Articular chondrocyte of knee joint (primary cell): ENCODE results near the gene GLS2. TPM values are rescaled to one million over a fixed set of nuclear protein-coding genes. Genes with fewer than 3 reads are reported as not detected.

Source experiments
- total RNA-seq: library from RNA; depleted of rRNA; stranded (reverse); fragments of >200 nt; gene quantifications from 2 replicates; pipeline ENCODE4 v1.2.3, GENCODE V29; 2012

GLS2 gene
- total RNA-seq: not detected in 2 replicates

DNA sequence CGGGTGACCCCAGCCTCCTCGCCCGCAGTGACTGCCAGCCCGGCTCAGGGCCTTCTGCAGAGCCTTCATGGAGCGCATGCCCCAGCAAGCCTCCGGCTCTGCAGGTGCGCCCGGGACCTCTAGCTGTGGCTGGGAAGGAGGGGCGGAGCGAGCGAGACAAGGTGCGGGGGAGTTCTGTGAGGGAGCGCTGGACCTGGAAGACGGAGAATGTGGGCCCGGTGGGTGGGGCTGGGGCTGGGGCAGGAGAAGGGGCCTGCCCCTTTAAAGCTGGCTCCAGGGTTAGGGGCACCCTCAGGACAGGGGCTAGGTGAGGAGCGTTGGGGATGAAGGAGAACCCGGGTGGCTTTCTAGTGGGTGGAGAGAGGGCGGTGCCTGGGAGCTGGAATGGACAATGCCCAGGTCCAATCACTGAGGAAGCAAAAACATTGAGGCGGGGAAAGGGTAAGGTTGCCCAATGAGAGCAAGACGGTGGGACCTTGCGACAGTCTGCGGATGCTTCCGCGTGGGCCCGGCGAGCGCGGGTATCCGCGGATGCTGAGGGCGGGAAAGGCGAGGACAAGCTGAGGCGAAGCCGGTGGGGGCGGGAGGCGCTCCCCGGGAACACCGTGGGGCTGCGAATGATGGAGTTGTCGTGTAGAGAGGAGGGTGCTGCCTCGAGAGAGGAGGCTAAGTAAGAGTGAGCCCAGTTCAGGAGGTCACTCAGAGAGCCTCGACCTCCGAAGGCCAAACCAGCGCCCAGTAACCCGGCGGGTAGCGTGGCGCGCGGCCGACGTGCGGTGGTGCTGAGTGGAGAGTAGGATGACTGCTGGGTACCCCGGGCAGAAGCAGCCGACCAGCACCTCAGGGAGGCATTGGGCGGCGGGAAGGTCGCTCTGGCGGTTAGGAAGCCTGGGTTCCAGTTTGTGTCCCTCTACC, at the start of gene GLS2:
Gene GLS2 (minus strand): TSS at position 121 of the 915 bp plus-strand sequence. CDS start 43 bp downstream, at position 78.

GRCh38 chr12:56521590-56522371, 33.8 kb upstream of the GLS2 start, which contains the start of gene RBMS2:
Gene RBMS2 (plus strand): TSS chr12:56521820. CDS start chr12:56522024, 204 bp downstream.

GRCh38 chr12:56468216-56469006, 19.6 kb downstream of the GLS2 start, which contains the start of gene SPRYD4:
Gene SPRYD4 (plus strand): TSS chr12:56468578. CDS start chr12:56468592, 14 bp downstream.

DNA sequence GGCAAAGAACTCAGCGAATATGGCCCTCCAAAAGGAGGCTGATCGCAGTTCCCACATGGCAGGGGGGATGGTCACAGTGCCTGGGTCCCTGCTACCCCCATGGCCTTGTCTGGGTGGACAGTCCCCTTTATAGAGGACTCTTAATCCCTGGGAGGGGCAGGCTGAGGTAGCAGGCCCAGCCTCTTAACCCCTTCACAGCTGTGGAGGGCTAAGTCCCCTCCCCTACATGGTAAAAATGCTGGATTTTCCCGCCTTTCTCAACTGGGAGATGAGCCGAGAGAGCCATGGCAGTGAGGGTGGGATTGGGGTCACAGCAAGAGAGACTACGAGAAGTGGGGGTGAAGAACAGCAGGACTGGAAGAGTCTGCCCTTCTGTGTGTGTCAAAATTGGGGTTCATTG, 33.4 kb downstream of the GLS2 start, which contains the start of gene MIP:
Gene MIP (minus strand): TSS at position 101 of the 400 bp plus-strand sequence. CDS start 44 bp downstream, at position 57.

DNA sequence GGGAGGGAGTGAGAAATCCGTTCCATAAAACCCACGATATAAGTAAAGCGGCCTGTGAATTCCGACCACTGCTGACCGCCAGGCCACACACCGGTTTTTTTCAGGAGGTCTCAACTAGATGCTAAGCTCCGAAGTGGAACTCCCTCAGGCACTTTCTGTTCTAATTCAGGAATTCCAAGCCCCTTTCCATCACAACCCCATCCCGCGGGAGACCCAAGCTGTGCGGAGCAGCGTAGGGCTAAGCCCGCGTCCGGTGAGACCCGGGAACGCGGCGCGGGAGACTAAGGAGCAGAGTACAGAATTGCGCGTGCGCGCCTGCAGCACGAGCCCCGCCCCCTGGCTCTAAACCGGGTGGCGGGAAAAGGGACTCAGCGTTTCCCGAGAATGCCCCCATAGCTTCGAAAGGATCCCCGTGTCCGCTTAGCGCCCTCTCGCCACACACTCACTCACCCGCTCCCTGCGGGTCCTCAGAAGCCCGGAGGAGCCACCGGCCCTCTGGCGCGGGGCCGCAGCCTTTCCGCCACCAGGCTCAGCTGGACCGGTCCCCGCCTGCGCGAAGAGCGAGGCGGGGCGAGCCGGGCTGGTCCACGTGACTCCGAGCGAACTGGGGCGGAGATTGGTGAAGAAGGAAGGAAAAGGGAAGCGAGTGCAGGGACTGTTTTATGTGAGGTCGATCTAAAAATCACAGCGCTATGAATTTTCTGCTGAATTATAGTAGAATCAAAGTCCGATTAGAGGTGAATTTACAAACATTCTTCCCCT, 38.9 kb downstream of the GLS2 start, which contains the start of gene TIMELESS:
Gene TIMELESS (minus strand): TSS at position 567 of the 762 bp plus-strand sequence. CDS start 15,256 bp downstream, outside the sequence.

Other genes starting within 250 kb of the GLS2 start
- 18.7 and 18.8 TPM in 2 replicates for gene ANKRD52, start 229.8 kb downstream of the GLS2 start, total RNA-seq
- gene COQ10A, start 221.2 kb downstream of the GLS2 start, total RNA-seq: 13.2 and 14.4 TPM in 2 replicates
- 98.2 and 115 TPM in 2 replicates for gene CS, start 187.8 kb downstream of the GLS2 start, total RNA-seq
- gene CNPY2, start 172.2 kb downstream of the GLS2 start, total RNA-seq: 83.3 and 97.1 TPM in 2 replicates
- 17.4 and 23.3 TPM in 2 replicates for gene PAN2, start 154.2 kb downstream of the GLS2 start, total RNA-seq
- gene IL23A, start 149.3 kb downstream of the GLS2 start, total RNA-seq: not detected in 2 replicates
- 398 and 486 TPM in 2 replicates for gene STAT2, start 128.1 kb downstream of the GLS2 start, total RNA-seq
- not detected in 2 replicates for gene APOF, start 125.3 kb downstream of the GLS2 start, total RNA-seq
- 4.6 and 4.8 TPM in 2 replicates for gene TIMELESS, start 38.7 kb downstream of the GLS2 start, total RNA-seq
- gene MIP, start 33.5 kb downstream of the GLS2 start, total RNA-seq: 0.26 TPM in 1 of 2 replicates, not detected in the other
- gene SPRYD4, start 19.6 kb downstream of the GLS2 start, total RNA-seq: 2.1 and 2.6 TPM in 2 replicates
- gene RBMS2, start 33.7 kb upstream of the GLS2 start, total RNA-seq: 40.6 and 47.0 TPM in 2 replicates
- 39.7 and 44.3 TPM in 2 replicates for gene BAZ2A, start 142.2 kb upstream of the GLS2 start, total RNA-seq
- gene ATP5F1B, start 157.8 kb upstream of the GLS2 start, total RNA-seq: 367 and 370 TPM in 2 replicates
- 104 and 113 TPM in 2 replicates for gene PTGES3, start 200.1 kb upstream of the GLS2 start, total RNA-seq
- 1,159 and 1,183 TPM in 2 replicates for gene NACA, start 237.1 kb upstream of the GLS2 start, total RNA-seq